Fibroblast of skin of right biceps (primary cell): ENCODE measurements around the gene NEDD1.

ENCODE experiments used
- DNase-seq: peaks from one replicate; pipeline ENCODE4 v3.0.0-alpha.2; 2013

Gene NEDD1

GRCh38 chr12:96906849-96907670 is at the start of gene NEDD1:
Gene NEDD1, plus strand, starts transcription at chr12:96907257. Its CDS starts 2,503 bp downstream, at chr12:96909760.
- DNase-seq: peak; percentile 79

GRCh38 chr12:96858162-96858561 is 48.9 kb upstream of the NEDD1 start:
- DNase-seq: no peak

- peak; percentile 67 for DNase-seq
Observed at GRCh38 chr12:96861656-96862055, 45.4 kb upstream of the NEDD1 start.

GRCh38 chr12:96862326-96862725 is 44.7 kb upstream of the NEDD1 start:
- peak; percentile 38 for DNase-seq

- DNase-seq: no peak
Observed at GRCh38 chr12:96864335-96864734, 42.7 kb upstream of the NEDD1 start.

GRCh38 chr12:96866801-96867590 is 40.1 kb upstream of the NEDD1 start:
- DNase-seq: no peak

GRCh38 chr12:96870946-96871345 is 36.1 kb upstream of the NEDD1 start:
- no peak for DNase-seq

- peak; percentile 58 for DNase-seq
Observed at GRCh38 chr12:96872961-96873360, 34.1 kb upstream of the NEDD1 start.

- no peak for DNase-seq
Observed at GRCh38 chr12:96874211-96874610, 32.8 kb upstream of the NEDD1 start.

GRCh38 chr12:96876966-96877365 is 30.1 kb upstream of the NEDD1 start:
- DNase-seq: peak; percentile 63

- DNase-seq: peak; percentile 95
Observed at GRCh38 chr12:96878704-96879103, 28.4 kb upstream of the NEDD1 start.

GRCh38 chr12:96879301-96879700 is 27.8 kb upstream of the NEDD1 start:
- DNase-seq: peak; percentile 27

- DNase-seq: peak; percentile 28
Observed at GRCh38 chr12:96880220-96880619, 26.8 kb upstream of the NEDD1 start.

GRCh38 chr12:96881608-96882007 is 25.4 kb upstream of the NEDD1 start:
- DNase-seq: no peak

- peak; percentile 89 for DNase-seq
Observed at GRCh38 chr12:96882862-96883261, 24.2 kb upstream of the NEDD1 start.

GRCh38 chr12:96883571-96883970 is 23.5 kb upstream of the NEDD1 start:
- DNase-seq: no peak

- DNase-seq: peak; percentile 74
Observed at GRCh38 chr12:96886998-96887677, 19.9 kb upstream of the NEDD1 start.

- peak; percentile 87 for DNase-seq
Observed at GRCh38 chr12:96889273-96889933, 17.7 kb upstream of the NEDD1 start.

- DNase-seq: no peak
Observed at GRCh38 chr12:96890331-96890730, 16.7 kb upstream of the NEDD1 start.

- no peak for DNase-seq
Observed at GRCh38 chr12:96892104-96892503, 15.0 kb upstream of the NEDD1 start.

GRCh38 chr12:96897421-96897820 is 9.6 kb upstream of the NEDD1 start:
- no peak for DNase-seq

GRCh38 chr12:96901175-96901574 is 5.9 kb upstream of the NEDD1 start:
- no peak for DNase-seq

GRCh38 chr12:96902076-96902475 is 5.0 kb upstream of the NEDD1 start:
- DNase-seq: no peak
